Fibroblast of peridontal ligament (primary cell): ENCODE measurements around the gene CFAP57.

Source experiments
- DNase-seq: peaks from one replicate; pipeline ENCODE4 v3.0.0-alpha.2; 2010; ENCODE audit errors: extremely low read depth

CFAP57 gene

GRCh38 chr1:43255438-43256210 is 83.5 kb downstream of the CFAP57 start:
- no peak for DNase-seq

- no peak for DNase-seq
Measured at GRCh38 chr1:43256675-43257570, 84.8 kb downstream of the CFAP57 start.

GRCh38 chr1:43258370-43258769 is 86.2 kb downstream of the CFAP57 start:
- DNase-seq = no peak

DNA sequence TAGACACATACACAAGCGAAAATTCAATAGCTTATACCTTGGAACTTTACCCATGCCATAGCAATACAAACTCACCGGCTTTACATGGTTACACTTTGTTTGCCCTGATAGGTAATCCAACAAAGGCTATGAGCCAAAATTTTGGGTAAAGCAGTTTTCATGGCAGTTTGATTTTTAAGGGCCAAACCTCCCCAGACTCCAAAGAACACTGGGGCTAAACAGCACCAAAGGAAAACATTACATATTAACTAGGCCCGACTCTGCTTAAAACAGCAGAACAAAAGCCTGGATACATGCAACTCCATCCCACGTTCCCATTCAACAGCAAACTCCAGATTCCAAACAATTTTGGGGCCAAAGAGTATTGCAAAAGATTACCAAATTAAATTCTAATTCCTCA is 93.3 kb downstream of the CFAP57 start:
- no peak for DNase-seq

DNA sequence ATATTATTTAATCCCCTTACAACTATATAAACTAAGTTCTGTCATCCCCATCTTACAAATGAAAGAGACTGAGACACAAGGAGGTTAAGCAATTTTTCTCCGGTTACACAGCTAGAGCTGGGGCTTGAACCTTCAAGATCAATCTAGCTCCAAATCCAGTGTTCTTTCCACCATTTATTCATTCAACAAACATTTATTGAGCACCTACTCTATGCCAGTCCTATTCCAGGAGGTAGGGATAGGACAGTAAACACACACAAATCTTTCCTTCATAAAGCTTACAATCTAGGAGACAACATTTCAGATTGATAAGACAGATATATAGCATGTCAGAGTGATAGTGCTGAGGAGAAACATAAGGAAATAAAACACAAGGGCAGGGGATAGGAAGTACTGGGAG is 94.8 kb downstream of the CFAP57 start:
- DNase-seq = no peak

- DNase-seq = peak; percentile 71
Measured at GRCh38 chr1:43267291-43267805, 95.2 kb downstream of the CFAP57 start.

GRCh38 chr1:43267818-43268425 is 95.8 kb downstream of the CFAP57 start:
- no peak for DNase-seq

GRCh38 chr1:43269627-43270375 is 97.7 kb downstream of the CFAP57 start, which contains the start of gene TMEM125:
Gene TMEM125, plus strand, starts transcription at chr1:43269983. Its CDS starts 2,740 bp downstream, at chr1:43272723.
- no peak for DNase-seq

DNA sequence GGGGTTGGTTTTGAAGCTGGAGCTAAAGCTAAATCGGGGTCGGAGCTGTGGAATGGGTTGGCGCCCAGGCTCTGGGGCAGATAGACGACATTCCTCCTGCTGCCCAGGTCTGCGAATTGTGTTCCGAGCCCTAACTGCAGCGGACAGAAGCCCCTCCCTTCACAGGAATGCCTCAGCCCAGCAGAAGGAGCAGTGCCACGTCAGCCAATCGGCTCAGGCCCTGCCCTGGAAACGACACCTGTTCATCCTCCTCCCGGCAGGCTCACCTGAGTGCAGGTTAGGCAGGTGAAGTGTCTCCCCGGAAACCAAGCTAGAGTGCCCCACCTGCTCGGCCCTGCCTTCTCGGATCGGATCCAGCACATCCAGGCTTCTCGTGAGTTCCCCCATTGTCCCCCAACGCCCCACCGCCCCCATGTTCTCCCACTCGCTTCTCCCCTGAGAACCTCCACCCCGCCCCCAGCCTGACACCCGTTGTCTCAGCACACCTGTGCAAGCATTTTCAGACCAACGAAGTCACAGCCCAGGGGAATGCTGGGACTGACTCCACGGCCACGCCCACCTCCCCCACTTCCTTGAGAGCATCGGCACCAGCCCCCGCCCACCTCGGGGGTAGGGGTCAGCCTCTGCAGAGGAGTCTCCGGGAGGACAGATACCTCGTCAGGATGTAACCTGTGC is 98.4 kb downstream of the CFAP57 start:
- DNase-seq = no peak

GRCh38 chr1:43271186-43272118 is 99.3 kb downstream of the CFAP57 start:
- no peak for DNase-seq

DNA sequence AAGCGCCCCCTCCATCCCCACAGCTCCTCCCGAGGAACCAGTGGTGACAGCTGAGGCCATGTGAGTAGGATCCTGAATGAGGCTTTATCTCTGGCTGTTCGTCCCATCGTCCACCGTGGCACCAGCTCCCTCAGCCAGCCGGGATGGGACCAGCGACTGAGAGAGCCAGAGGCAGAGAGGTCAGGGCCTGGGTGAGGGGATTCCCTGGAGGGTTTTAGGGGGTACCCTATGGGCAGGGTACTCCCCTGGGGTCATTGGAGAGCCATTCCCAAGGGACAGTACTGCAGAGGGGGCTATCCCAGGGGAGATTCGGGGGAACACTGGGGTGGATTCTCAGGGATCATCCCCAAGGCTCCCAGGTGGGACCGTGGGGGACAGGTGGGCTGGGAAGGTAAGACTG is 100.0 kb downstream of the CFAP57 start:
- DNase-seq = no peak

DNA sequence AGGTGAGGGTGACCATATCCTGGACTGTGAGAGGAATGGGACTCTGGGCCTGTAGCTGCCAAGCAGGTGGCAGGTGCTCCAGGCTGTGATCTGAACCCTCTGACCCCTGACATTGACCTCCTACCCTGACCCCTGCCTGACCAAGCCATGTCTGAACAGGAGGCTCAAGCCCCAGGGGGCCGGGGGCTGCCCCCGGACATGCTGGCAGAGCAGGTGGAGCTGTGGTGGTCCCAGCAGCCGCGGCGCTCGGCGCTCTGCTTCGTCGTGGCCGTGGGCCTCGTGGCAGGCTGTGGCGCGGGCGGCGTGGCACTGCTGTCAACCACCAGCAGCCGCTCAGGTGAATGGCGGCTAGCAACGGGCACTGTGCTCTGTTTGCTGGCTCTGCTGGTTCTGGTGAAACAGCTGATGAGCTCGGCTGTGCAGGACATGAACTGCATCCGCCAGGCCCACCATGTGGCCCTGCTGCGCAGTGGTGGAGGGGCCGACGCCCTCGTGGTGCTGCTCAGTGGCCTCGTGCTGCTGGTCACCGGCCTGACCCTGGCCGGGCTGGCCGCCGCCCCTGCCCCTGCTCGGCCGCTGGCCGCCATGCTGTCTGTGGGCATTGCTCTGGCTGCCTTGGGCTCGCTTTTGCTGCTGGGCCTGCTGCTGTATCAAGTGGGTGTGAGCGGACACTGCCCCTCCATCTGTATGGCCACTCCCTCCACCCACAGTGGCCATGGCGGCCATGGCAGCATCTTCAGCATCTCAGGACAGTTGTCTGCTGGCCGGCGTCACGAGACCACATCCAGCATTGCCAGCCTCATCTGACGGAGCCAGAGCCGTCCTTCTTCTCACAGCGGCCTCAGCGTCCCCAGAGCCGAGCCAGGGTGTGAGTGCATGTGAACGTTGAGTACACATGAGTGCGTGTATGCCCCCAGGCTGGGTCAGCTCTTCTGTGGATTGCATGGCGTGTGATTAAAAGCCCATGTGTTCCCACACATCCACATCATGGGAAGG is 100.7 kb downstream of the CFAP57 start:
- DNase-seq = no peak

GRCh38 chr1:43273708-43274107 is 101.6 kb downstream of the CFAP57 start:
- no peak for DNase-seq

DNA sequence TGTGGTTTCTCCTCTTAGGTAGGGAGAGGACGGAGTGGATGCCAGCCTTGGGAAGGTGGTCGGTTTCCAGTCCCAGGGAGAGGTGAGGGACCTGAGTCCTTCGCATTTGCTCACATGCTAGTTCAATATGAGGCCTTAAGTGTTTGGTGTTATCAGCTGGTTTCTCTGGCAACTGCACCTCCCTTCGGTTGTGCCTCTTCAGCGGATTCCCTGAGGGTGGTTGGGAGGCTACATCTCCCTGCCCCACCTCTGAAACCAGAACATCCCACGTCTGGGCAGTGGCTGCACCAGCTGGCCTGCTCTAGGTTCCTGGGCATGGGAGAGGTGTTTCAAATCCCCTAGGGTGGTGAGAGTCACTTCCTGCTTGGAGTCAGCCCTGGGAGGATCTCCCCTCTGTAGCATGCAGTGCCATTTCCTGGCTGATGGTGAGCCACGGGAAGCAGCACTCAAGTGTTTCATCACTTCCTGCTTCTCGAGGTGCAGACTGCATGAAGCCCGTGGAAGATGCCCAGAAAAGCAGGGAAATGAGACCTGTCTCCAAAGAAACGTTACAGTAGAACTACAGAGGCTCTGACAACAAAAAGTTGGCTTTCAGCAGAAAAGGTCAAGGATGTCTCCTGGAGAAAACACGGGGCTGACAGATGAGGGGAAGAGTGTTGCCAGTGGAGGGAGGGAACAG is 102.1 kb downstream of the CFAP57 start:
- DNase-seq = peak; percentile 7

DNA sequence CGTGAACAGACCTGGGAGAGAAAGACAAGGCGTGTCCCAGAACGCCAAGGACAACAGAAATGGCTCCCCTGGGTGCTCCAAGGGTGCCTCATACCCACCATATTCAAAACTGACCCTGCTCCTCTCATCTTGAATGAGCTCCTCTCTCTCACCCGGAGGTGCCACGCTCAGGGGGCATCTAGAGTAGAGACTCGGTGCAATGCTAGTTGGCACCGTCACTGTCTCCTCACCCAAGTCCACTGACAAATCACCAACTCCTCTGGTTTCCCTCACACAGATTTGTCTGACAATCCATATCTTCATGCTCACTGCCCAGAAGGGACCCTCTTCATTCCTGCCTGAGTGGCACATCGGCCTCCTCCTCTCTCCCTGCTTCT is 102.7 kb downstream of the CFAP57 start:
- no peak for DNase-seq

DNA sequence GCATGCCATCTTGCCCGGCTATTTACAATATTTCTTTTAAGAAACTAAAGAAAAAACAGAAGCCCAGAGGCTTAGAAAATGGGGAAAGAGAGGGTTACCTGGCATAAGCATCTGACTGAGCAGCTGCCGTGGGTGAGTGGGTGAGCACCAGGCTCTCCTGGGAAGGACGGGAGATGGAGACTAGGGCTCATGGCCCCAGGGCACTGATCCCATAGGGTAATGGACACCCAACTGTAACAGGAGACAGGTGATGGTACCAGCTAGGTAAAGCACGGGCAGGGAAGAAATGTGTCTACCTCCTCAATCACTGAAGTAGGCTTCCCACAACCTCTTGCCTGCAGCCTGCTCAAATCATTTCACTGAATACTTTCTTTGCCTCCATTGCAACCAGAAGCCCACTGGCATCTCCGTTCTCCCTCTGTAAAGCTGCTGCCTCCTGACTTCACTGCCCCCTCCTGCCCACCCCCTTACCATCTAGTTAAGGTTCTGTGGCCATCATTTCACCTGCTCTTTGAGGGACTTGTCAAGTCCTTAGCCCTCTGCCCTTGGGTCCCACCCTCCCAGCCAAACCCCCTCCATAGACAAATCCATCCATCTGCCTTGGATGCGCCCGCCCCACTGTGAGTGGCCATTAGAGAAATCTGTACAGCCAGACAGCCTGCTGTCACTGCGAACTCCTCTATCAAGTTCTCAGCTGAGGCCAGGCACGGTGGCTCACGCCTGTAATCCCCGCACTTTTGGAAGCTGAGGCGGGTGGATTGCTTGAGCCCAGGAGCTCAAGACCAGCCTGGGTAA is 103.9 kb downstream of the CFAP57 start:
- no peak for DNase-seq

DNA sequence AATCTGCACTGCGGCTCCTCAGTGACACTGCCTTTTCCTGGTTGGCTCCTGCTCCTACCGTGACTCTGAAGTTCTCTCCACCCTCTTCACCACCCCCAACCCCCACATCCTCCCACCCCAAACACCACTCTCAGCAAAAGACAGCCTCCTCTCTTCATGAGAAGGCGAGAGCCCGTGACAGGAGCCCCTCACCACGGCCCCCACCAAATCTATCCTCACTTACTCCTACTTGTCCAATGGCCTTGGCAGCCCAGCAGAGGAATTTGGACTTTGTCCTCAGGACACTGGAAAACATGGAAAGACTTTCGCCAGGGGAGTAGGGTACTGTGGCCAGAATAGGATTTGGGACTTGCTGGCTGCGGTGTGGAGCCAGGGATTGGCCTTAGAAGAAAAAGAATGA is 104.5 kb downstream of the CFAP57 start:
- DNase-seq = no peak
